Mucosa of stomach (tissue), 1 donor: ENCODE results near the gene MEGF11.

Experiments used
- H3K27me3 ChIP-seq: one replicate; pipeline ENCODE4 v1.7.0; 2013; ENCODE audit warnings: mild to moderate bottlenecking, low read length; ENCODE audit not compliant: control insufficient read depth, insufficient read depth
- H3K36me3 ChIP-seq: one replicate; pipeline ENCODE4 v1.7.0; 2013; ENCODE audit warnings: low read length; ENCODE audit not compliant: control insufficient read depth, insufficient read depth
- H3K4me1 ChIP-seq: one replicate; pipeline ENCODE4 v1.7.0; 2013; ENCODE audit warnings: mild to moderate bottlenecking, low read length; ENCODE audit not compliant: control insufficient read depth, insufficient read depth
- H3K4me3 ChIP-seq: one replicate; pipeline ENCODE4 v1.7.0; 2013; ENCODE audit warnings: low read length
- H3K9ac ChIP-seq: one replicate; pipeline ENCODE4 v1.7.0; 2013; ENCODE audit warnings: mild to moderate bottlenecking, low read length, moderate library complexity
- H3K9me3 ChIP-seq: one replicate; pipeline ENCODE4 v1.7.0; 2013; ENCODE audit warnings: mild to moderate bottlenecking, low read length, moderate library complexity; ENCODE audit not compliant: control insufficient read depth
- donor health status: Pancreatic carcinoma.

MEGF11 gene

GRCh38 chr15:66044837-66045236 lies 208.7 kb downstream of the MEGF11 start:
- no peaks in the 10 kb centered on the region for H3K9me3 ChIP-seq
- H3K4me3 ChIP-seq: no peak overlapping the region
- H3K27me3 ChIP-seq: no peaks in the 10 kb centered on the region
- no peaks in the 10 kb centered on the region for H3K36me3 ChIP-seq
- H3K9ac ChIP-seq: no peak overlapping the region
- peaks cover 18% of the 10 kb centered on the region for H3K4me1 ChIP-seq

- no peaks in the 10 kb centered on the region for H3K36me3 ChIP-seq
- H3K9me3 ChIP-seq: no peaks in the 10 kb centered on the region
- H3K4me3 ChIP-seq: no peak overlapping the region
- H3K27me3 ChIP-seq: no peaks in the 10 kb centered on the region
- peaks cover 18% of the 10 kb centered on the region for H3K4me1 ChIP-seq
- H3K9ac ChIP-seq: no peak overlapping the region
These were observed 210.3 kb downstream of the MEGF11 start for GRCh38 chr15:66043264-66043663.

GRCh38 chr15:66042624-66043023 lies 210.9 kb downstream of the MEGF11 start:
- no peak overlapping the region for H3K9ac ChIP-seq
- no peaks in the 10 kb centered on the region for H3K36me3 ChIP-seq
- H3K9me3 ChIP-seq: no peaks in the 10 kb centered on the region
- H3K27me3 ChIP-seq: no peaks in the 10 kb centered on the region
- H3K4me3 ChIP-seq: no peak overlapping the region
- peaks cover 18% of the 10 kb centered on the region for H3K4me1 ChIP-seq

- Histone ChIP-seq H3K4me3 (no peak overlapping the region), H3K36me3 (no peaks in the 10 kb centered on the region), H3K9me3 (no peaks in the 10 kb centered on the region), H3K9ac (no peak overlapping the region), H3K4me1 (peaks cover 18% of the 10 kb centered on the region), H3K27me3 (no peaks in the 10 kb centered on the region)
These were observed 212.3 kb downstream of the MEGF11 start for GRCh38 chr15:66041276-66041675.

- no peaks in the 10 kb centered on the region for H3K9me3 ChIP-seq
- no peaks in the 10 kb centered on the region for H3K27me3 ChIP-seq
- no peak overlapping the region for H3K9ac ChIP-seq
- H3K4me3 ChIP-seq: no peak overlapping the region
- H3K4me1 ChIP-seq: peaks cover 18% of the 10 kb centered on the region
- H3K36me3 ChIP-seq: no peaks in the 10 kb centered on the region
These were observed 213.2 kb downstream of the MEGF11 start for GRCh38 chr15:66040211-66040892.

GRCh38 chr15:66039117-66039871 lies 214.3 kb downstream of the MEGF11 start:
- Histone ChIP-seq H3K36me3 (no peaks in the 10 kb centered on the region), H3K9me3 (no peaks in the 10 kb centered on the region), H3K9ac (no peak overlapping the region), H3K4me3 (no peak overlapping the region), H3K4me1 (peaks cover 18% of the 10 kb centered on the region), H3K27me3 (no peaks in the 10 kb centered on the region)

- H3K9me3 ChIP-seq: no peaks in the 10 kb centered on the region
- no peaks in the 10 kb centered on the region for H3K36me3 ChIP-seq
- no peak overlapping the region for H3K9ac ChIP-seq
- no peaks in the 10 kb centered on the region for H3K27me3 ChIP-seq
- no peak overlapping the region for H3K4me3 ChIP-seq
- H3K4me1 ChIP-seq: peaks cover 16% of the 10 kb centered on the region
These were observed 215.0 kb downstream of the MEGF11 start for GRCh38 chr15:66038387-66039116.

GRCh38 chr15:66036859-66037258 lies 216.7 kb downstream of the MEGF11 start:
- Histone ChIP-seq H3K27me3 (no peaks in the 10 kb centered on the region), H3K4me1 (peaks cover 6% of the 10 kb centered on the region), H3K9ac (no peak overlapping the region), H3K9me3 (no peaks in the 10 kb centered on the region), H3K36me3 (no peaks in the 10 kb centered on the region), H3K4me3 (no peak overlapping the region)

- Histone ChIP-seq H3K9ac (no peak overlapping the region), H3K9me3 (no peaks in the 10 kb centered on the region), H3K27me3 (no peaks in the 10 kb centered on the region), H3K4me3 (no peak overlapping the region), H3K4me1 (no peaks in the 10 kb centered on the region), H3K36me3 (no peaks in the 10 kb centered on the region)
These were observed 217.6 kb downstream of the MEGF11 start for GRCh38 chr15:66035901-66036300.

- Histone ChIP-seq H3K4me1 (peaks cover 1% of the 10 kb centered on the region), H3K27me3 (no peaks in the 10 kb centered on the region), H3K9ac (no peak overlapping the region), H3K4me3 (no peak overlapping the region), H3K36me3 (no peaks in the 10 kb centered on the region), H3K9me3 (no peaks in the 10 kb centered on the region)
These were observed 220.4 kb downstream of the MEGF11 start for GRCh38 chr15:66033143-66033542.

GRCh38 chr15:66032006-66032405 lies 221.5 kb downstream of the MEGF11 start:
- Histone ChIP-seq H3K27me3 (no peaks in the 10 kb centered on the region), H3K9me3 (no peaks in the 10 kb centered on the region), H3K4me1 (peaks cover 13% of the 10 kb centered on the region), H3K36me3 (no peaks in the 10 kb centered on the region), H3K9ac (no peak overlapping the region), H3K4me3 (no peak overlapping the region)

GRCh38 chr15:66030650-66031049 lies 222.9 kb downstream of the MEGF11 start:
- no peaks in the 10 kb centered on the region for H3K36me3 ChIP-seq
- no peaks in the 10 kb centered on the region for H3K9me3 ChIP-seq
- H3K4me1 ChIP-seq: peaks cover 15% of the 10 kb centered on the region
- no peak overlapping the region for H3K4me3 ChIP-seq
- no peak overlapping the region for H3K9ac ChIP-seq
- H3K27me3 ChIP-seq: no peaks in the 10 kb centered on the region
